Breast epithelium (tissue), 3 donors: ENCODE data around the gene BCCIP.

Experiments
- CTCF ChIP-seq, 3 donors: fragments of 450-650 bp; IDR thresholded peaks; one replicate each; pipeline ENCODE4 v1.5.1; 2016 to 2017; ENCODE audit warnings: antibody characterized with exemption in 3 of 3, mild to moderate bottlenecking in 3 of 3, moderate library complexity in 3 of 3
- POLR2A ChIP-seq: fragments of 450-650 bp; IDR thresholded peaks from one replicate; pipeline ENCODE4 v1.6.1; 2016; ENCODE audit warnings: antibody characterized with exemption, mild to moderate bottlenecking, moderate library complexity
- POLR2AphosphoS5 ChIP-seq, 3 donors: sonication (generic); formaldehyde crosslinking; IDR thresholded peaks; one replicate each; pipeline ENCODE4 v1.6.1; 2017; ENCODE audit warnings: antibody characterized with exemption in 3 of 3

GRCh38 chr10:125838802-125839575 is 15.6 kb downstream of the BCCIP start:
- TF ChIP-seq POLR2AphosphoS5 (IDR thresholded peaks at IDR 0.05) (no peak), POLR2A (no peak), CTCF (IDR thresholded peaks at IDR 0.05) (no peak)
